Activated naive CD8-positive, alpha-beta T cell treated with anti-CD3 and anti-CD28 coated beads, Interleukin-2, amount 50 U/mL, for 16 hours (primary cell): Measurements from ENCODE around the gene IL17B.
"Not testable (repeated sequence)": the region's sequence is repeated elsewhere in the genome, so short reads cannot be mapped to it uniquely, and the experiment has no call there.

Source experiments
- DNase-seq: peaks from one replicate; pipeline ENCODE4 v3.0.0-alpha.2; 2020; ENCODE audit warnings: low read depth, low spot score

IL17B gene

GRCh38 chr5:149402291-149402690 is 23.2 kb upstream of the IL17B start:
- DNase-seq = no peak

GRCh38 chr5:149401051-149401450 is 22.0 kb upstream of the IL17B start:
- DNase-seq = no peak

GRCh38 chr5:149400304-149400703 is 21.2 kb upstream of the IL17B start:
- no peak for DNase-seq

- no peak for DNase-seq
These were observed 20.7 kb upstream of the IL17B start for GRCh38 chr5:149399775-149400174.

GRCh38 chr5:149398747-149399266 is 19.7 kb upstream of the IL17B start:
- DNase-seq = not testable (repeated sequence)

- no peak for DNase-seq
These were observed 18.4 kb upstream of the IL17B start for GRCh38 chr5:149397530-149397929.

GRCh38 chr5:149394996-149395395 is 15.9 kb upstream of the IL17B start:
- not testable (repeated sequence) for DNase-seq

- DNase-seq = no peak
These were observed 13.6 kb upstream of the IL17B start for GRCh38 chr5:149392718-149393117.

GRCh38 chr5:149391524-149391923 is 12.4 kb upstream of the IL17B start:
- no peak for DNase-seq

- not testable (repeated sequence) for DNase-seq
These were observed 12.0 kb upstream of the IL17B start for GRCh38 chr5:149391076-149391475.

GRCh38 chr5:149389552-149390495 is 10.7 kb upstream of the IL17B start:
- no peak for DNase-seq

- DNase-seq = no peak
These were observed 9.6 kb upstream of the IL17B start for GRCh38 chr5:149388498-149389190.

- no peak for DNase-seq
These were observed 8.9 kb upstream of the IL17B start for GRCh38 chr5:149387982-149388381.

GRCh38 chr5:149387081-149387631 is 8.1 kb upstream of the IL17B start:
- no peak for DNase-seq

- no peak for DNase-seq
These were observed 7.1 kb upstream of the IL17B start for GRCh38 chr5:149386166-149386565.

GRCh38 chr5:149383399-149383798 is 4.3 kb upstream of the IL17B start:
- no peak for DNase-seq

- DNase-seq = no peak
These were observed 3.6 kb upstream of the IL17B start for GRCh38 chr5:149382517-149383220.

- DNase-seq = peak; percentile 49
These were observed 2.9 kb upstream of the IL17B start for GRCh38 chr5:149381986-149382338.

- no peak for DNase-seq
These were observed 2.3 kb upstream of the IL17B start for GRCh38 chr5:149381261-149381985.

- DNase-seq = no peak
These were observed 1.5 kb upstream of the IL17B start for GRCh38 chr5:149380466-149381121.
